Adipose tissue (tissue), 3 donors: ENCODE measurements around the gene DTWD2. TPM values are rescaled to one million over a fixed set of nuclear protein-coding genes. Genes with fewer than 3 reads are reported as not detected.

Experiments used
- H3K27ac ChIP-seq: one replicate; pipeline ENCODE4 v1.5.1; 2013; ENCODE audit warnings: low read depth, low read length
- WGBS, 3 donors: extraction: QIAGEN DNeasy Blood & Tissue Kit; methylation state at CpG; one replicate each; pipeline ENCODE4 v1.1.7; 2013; 5-methylcytosine and 5-hydroxymethylcytosine counted together
- polyA plus RNA-seq, 3 donors: library from polyadenylated mRNA; stranded (reverse); fragments of 200-250 nt; gene quantifications; one replicate each; pipeline ENCODE4 v1.2.3, GENCODE V29; 2013
- donor health status: healthy with polysubstance abuse.
- donor health status: Bipolar disorder and iron deficiency.
- donor health status: healthy.

Gene DTWD2
- polyA plus RNA-seq, 3 donors, result 1.2 to 1.8 (median 1.5) TPM

DNA sequence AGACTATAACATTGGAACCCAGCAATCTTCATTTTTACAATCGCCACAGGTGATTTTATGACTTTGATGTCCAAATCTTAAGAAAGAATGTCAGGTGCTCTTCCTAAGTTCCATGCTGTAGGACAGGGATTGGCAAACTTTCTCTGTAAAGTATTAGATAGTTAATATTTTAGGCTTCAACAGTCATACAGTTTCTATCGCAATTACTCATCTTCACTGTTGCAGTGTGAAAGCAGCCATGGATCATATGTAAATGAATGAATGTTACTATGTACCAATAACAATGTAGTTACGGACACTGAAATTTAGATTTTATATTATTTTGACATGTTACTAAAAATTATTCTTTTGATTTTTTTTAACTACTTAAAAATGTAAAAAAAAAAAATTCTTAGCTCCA, 169.7 kb downstream of the DTWD2 start:
- WGBS, 3 donors, result 93 to 96% (median 94%) methylated on average over 3 of the region's 3 CpGs
- no peak overlapping the region for H3K27ac ChIP-seq

DNA sequence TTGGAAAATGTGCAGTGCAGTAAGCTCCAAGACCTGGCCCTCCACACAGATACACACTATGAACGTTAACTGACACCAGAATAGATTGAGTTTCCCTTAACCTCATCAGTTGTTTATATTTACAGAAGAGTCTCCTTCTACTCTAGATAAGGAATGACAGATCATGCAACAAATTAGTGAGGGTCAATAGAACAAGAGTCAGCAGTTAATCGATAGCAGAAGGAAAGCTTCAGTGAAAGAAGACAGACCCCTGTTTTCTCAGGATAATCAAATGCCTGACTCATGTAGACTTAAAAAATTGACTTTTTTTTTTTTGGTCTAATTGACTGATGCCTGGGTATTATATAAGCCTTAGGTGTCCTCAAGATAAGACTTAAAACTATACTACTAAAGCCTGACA, 179.9 kb downstream of the DTWD2 start:
- 31 to 40% (median 36%) methylated on average over 2 of the region's 2 CpGs for WGBS, 3 donors
- no peak overlapping the region for H3K27ac ChIP-seq

GRCh38 chr5:118806571-118806970, 181.8 kb downstream of the DTWD2 start:
- 94 to 96% (median 94%) methylated on average over 4 of the region's 4 CpGs for WGBS, 3 donors

DNA sequence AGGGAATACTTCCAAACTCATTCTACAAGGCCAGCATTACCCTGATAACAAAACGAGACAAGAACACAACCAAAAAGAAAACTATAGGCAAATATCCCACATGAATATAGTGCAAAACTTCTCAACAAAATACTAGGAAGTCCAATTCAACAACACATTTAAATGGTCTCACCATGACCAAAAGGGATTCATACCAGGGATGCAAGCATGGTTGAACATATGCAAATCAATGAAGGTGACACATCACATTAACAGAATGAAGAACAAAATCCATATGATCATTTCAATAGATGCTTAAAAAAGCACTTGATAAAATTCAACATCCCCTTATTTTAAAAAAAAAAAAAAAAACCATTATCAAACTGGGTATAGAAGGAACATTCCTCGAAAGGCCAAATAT, 186.0 kb downstream of the DTWD2 start:
- H3K27ac ChIP-seq, result no peak overlapping the region
- 82 to 88% (median 85%) methylated on average over 2 of the region's 2 CpGs for WGBS, 3 donors

More at GRCh38 chr5:118806571-118806970, 181.8 kb downstream of the DTWD2 start:
- H3K27ac ChIP-seq, result no peak overlapping the region

DNA sequence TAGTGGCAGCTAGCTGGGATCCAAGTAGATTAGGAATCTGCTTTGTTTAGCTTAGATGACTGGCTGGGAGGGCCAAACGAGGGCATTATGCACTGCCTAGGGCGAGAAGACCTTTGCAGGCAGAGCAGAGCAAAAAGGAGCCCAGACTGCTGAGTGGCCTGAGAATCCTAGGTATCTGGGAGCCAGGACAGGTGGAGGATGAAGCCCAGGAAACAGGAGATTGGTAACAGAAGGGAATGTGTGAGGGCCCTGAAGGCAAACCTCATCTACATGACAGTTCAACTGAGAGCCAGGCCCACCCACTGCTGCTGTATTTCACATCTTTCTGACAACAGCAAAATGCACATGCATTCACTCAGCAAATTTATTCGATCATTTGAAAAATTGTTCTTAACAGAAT, 192.3 kb downstream of the DTWD2 start:
- H3K27ac ChIP-seq, result no peak overlapping the region
- WGBS, 3 donors, result 78 to 87% (median 82%) methylated on average over 3 of the region's 3 CpGs

GRCh38 chr5:118794281-118794680, 194.1 kb downstream of the DTWD2 start:
- WGBS, 3 donors, result 85 to 94% (median 89%) methylated on average over 3 of the region's 3 CpGs
- no peak overlapping the region for H3K27ac ChIP-seq

- WGBS, 3 donors, result 20 to 31% (median 26%) methylated on average over 2 of the region's 2 CpGs
- H3K27ac ChIP-seq, result no peak overlapping the region
Observed at GRCh38 chr5:118793652-118794051, 194.7 kb downstream of the DTWD2 start.

- no peak overlapping the region for H3K27ac ChIP-seq
- WGBS, 3 donors, result 72 to 76% (median 75%) methylated on average over 3 of the region's 3 CpGs
Observed at GRCh38 chr5:118793091-118793490, 195.3 kb downstream of the DTWD2 start.

GRCh38 chr5:118791926-118792734, 196.2 kb downstream of the DTWD2 start:
- H3K27ac ChIP-seq, result no peak overlapping the region
- 30 to 38% (median 33%) methylated on average over 7 of the region's 7 CpGs for WGBS, 3 donors

GRCh38 chr5:118789366-118789765, 199.0 kb downstream of the DTWD2 start:
- no peak overlapping the region for H3K27ac ChIP-seq

- 83 to 93% (median 88%) methylated on average over 2 of the region's 2 CpGs for WGBS, 3 donors
Observed at GRCh38 chr5:118788351-118788750, 200.0 kb downstream of the DTWD2 start.

More at GRCh38 chr5:118788351-118788750, 200.0 kb downstream of the DTWD2 start:
- no peak overlapping the region for H3K27ac ChIP-seq

Other genes starting within 250 kb of the DTWD2 start
- 10 to 100 TPM in 1 of 3 donors, 1 to 10 TPM in 2; 8.2 to 10.7 (median 8.9) TPM for gene DMXL1, start 82.5 kb upstream of the DTWD2 start, polyA plus RNA-seq